HG03469 (cell line): Measurements from ENCODE around the gene TOMM40L.
"Not testable (repeated sequence)": the region's sequence is repeated elsewhere in the genome, so short reads cannot be mapped to it uniquely, and the experiment has no call there.

Source experiments
- ATAC-seq: cut with Tn5 transposase; IDR thresholded peaks from one replicate; pipeline ENCODE4 v1.9.1; 2021; ENCODE audit warnings: mild to moderate bottlenecking, moderate library complexity, moderate number of reproducible peaks; ENCODE audit not compliant: unreplicated experiment

TOMM40L gene

GRCh38 chr1:161251579-161251978 is 25.7 kb downstream of the TOMM40L start:
- ATAC-seq: no peak

- ATAC-seq: not testable (repeated sequence)
Measured at GRCh38 chr1:161255302-161255701, 29.4 kb downstream of the TOMM40L start.

- not testable (repeated sequence) for ATAC-seq
Measured at GRCh38 chr1:161255955-161256520, 30.2 kb downstream of the TOMM40L start.

DNA sequence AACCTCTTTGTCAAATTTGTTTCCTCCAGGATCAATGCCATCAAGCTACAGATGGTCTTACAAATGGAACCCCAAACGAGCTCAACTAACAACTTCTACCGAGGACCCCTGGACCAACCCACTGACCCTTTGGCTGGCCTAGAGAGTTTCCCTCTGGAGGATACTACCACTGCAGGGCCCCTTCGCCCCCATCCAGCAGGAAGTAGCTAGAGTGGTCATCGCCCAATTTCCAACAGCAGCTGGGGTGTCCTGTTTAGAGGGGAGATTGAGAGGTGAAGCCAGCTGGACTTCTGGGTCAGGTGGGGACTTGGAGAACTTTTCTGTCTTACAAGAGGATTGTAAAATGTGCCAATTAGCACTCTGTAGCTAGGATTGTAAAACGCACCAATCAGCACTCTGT is 31.2 kb downstream of the TOMM40L start:
- not testable (repeated sequence) for ATAC-seq

GRCh38 chr1:161258439-161259344 is 32.8 kb downstream of the TOMM40L start, which contains the start of gene PCP4L1:
Gene PCP4L1, plus strand, starts transcription at chr1:161258745. Its CDS starts 230 bp downstream, at chr1:161258975.
- no peak for ATAC-seq

GRCh38 chr1:161259345-161259702 is 33.5 kb downstream of the TOMM40L start:
- ATAC-seq: no peak

- ATAC-seq: no peak
Measured at GRCh38 chr1:161259765-161260164, 33.9 kb downstream of the TOMM40L start.

DNA sequence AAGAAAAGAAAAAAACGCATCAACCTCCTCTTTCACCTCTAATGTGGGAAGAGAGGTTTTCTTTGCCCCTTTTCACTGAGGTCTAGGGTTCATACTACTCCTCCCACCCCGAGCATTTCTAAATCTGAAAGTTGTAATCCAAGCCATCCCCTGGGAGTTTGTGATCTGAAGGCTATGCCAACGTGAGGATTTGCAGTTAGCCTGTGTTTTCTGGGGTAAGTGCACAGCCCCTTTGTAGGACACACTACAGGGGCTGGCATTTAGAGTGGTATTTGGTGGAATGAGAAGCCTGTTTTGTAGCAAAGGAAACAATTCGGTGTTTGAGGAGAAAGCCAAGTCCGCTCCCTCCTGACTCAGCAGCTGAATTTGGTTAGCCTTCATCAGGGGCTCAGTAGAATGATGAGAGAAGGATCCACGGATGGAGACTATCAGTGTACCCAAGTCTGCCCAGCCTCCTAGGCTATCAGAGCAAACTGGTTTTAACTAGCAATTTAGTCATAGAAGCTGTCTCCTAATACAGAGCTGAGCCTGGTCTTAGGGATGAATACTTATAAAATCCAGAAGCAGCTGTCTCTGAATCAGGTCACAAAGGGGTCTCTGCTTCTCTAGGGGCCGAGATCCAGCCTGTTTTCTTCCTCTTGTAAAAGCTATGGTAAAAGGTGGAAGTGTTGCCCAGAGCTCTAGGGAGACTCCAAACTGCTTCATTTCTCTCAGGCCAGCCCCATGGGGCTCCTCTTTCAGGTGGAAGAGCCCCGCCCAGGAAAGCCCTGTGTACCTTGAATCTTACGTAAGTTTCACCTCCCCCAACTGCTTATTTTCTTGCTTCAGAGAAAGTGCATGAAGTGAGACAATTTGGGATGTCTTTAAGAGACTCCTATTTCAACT is 34.8 kb downstream of the TOMM40L start:
- ATAC-seq: no peak

DNA sequence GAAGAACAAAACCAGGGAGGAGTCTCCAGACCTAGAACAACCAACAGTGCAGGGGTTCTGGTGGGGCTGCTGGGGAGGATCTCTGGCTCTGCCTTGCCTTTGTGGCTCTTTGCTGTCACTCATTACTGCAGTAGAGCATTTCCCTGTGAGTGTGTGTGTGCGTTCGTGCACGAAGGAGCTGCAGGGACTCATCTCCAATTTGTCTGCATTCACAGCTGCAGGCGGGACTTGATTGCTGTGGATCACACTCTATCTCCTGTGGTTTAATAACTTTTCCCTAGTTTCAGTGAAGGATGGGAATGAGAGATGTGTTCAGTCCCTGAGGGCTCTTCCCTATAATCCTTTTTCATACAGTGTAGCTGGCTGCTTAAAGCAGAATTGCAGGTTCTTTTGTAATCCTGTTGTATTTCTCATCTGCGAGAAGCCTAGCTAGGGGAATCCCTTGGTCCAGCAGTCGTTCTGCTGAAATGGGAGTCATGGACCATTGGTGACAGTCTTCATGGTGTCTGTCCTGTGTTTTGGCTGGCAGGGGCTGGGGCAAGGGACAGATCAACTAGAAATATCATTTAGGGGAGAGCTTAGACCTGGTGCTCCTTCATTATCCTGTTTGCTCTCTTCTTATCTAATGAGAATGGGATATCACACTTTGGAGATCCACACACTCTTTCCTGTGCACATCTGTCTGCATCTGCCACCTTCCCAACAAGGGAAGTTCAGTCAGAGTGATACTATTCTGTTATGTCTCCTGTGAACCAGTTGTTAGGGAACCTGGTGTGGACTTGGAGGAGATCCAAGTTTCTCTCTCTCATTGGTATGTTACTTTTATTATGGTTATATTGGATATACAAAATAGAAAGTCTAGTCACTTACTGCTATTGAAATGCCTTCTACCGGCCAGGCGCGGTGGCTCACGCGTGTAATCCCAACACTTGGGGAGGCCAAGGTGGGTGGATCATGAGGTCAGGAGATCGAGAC is 35.7 kb downstream of the TOMM40L start:
- ATAC-seq: no peak

DNA sequence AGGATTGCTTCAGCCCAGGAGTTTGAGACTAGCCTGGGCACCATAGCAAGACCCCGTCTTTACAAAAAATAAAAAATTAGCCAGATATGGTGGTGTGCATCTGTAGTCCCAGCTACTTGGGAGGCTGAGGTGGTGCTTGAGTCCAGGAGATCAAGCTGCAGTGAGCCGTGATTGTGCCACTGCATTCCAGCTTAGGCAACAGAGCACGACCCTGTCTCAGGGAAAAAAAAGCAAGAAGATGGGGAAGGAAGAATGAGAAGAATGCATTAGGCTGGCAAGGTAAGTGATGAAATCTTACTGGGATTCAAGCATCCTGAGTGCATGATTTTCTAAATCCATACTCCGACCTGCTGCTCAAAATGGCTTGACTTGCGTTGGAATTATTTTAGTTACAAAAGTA is 39.4 kb downstream of the TOMM40L start:
- ATAC-seq: no peak

DNA sequence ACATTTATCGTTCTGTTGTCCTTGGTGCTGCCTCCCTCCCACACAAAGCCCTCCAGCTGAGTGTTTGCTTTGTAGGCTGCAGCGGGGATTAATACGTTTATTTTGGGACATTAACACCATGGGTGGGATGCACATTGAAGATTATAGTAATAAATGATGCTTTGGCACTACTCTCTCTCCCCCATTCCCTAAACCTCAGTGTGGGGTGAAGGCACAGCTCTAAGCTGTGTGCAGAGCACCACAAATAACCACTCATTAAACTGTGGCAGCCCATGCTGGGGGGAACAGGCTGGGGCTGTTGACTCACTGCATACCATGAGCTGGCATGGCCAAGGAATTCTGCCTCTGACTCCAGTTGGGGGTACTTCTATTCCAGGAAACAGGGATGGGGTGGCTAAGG is 40.3 kb downstream of the TOMM40L start:
- no peak for ATAC-seq

DNA sequence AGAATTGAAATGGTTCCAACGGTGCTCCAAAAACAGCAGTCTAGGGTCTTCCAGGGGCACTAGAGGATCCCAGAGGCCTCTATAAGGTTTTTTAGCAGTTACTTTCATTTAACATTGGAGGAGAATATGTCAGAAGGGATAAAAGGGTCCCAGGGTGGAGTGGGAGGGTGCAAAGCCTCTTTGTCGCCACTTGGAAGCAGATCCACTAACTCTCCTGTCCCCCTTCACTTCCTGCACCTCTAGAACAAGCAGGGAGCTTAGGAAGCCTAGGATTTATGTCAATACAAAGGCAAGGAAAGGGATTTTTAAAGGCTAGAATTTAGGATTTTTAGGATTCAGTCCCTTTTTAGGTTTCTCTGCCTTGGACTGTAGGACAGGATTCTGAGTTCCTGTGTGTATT is 41.0 kb downstream of the TOMM40L start:
- no peak for ATAC-seq

GRCh38 chr1:161267321-161267720 is 41.5 kb downstream of the TOMM40L start:
- ATAC-seq: no peak

DNA sequence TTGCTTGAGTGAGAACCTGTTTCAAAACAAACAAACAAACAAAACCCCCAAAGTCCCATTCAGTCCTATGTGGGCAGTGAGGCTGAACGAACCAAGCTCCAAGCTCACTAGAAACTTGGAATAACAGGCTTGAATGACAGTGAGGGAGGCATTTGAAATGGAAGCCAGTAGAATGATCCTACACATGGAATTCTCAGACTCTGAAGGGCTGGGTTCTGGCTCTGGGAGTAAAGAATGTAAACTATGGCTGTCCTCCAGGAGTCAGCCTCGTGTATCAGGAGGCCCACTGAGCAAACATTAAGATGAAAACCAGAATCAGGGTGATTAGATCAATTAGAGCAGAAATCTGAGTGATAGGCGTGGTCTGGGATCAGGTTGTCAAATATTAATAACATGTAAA is 47.5 kb downstream of the TOMM40L start:
- no peak for ATAC-seq

DNA sequence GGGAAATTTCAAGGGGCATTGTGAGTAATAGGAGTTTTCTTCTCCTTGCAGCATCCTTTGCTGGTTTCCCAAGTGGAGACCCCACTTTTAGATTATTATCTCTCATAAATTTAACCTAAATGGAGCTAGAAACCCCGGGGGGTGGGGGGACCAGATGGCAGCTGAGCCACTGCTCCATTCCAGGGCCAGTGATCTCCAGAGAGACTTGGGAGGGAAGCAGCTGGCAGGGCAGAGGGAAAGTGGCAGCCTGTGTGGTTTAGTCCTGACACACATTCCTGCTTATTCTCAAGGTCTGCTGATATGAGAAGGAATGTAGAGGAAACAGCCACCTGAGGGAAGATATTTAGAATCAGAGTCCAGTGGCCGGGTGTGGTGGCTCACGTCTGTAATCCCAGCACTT is 49.0 kb downstream of the TOMM40L start:
- ATAC-seq: no peak
